ENCODE measurements around the gene SS18L1. TPM values are rescaled to one million over a fixed set of nuclear protein-coding genes. Genes with fewer than 3 reads are reported as not detected.

The SS18L1 gene
- polyA plus RNA-seq, 1 of the 3 experiments (the other 2 are of a cell fraction), result 10.7 TPM

DNA sequence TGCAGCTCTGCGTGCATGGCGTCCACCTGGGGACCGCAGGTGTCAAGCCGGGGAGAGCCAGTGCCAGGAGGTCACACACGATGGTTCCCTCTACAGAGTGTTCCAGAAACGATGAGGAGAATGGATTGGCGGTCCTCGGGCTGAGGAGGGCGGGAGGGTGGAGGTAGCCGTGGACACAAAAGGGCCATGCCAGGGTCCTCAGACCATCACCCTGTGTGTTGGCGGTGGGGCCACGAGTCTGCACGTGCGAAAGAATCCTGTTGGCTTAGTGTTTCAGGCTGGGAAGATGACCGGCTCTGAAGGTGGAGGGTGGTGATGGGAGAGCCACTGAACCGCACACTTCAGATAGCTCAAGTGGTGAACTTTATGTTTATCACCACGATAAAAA, 62.8 kb downstream of the SS18L1 start:
- H3K4me3 ChIP-seq (ENCODE audit: low read depth in 2 of 2, low read length in 1 of 2), result no peak overlapping the region
- no peaks in the 10 kb centered on the region for H3K9me2 ChIP-seq
- TF ChIP-seq EP300 (IDR thresholded peaks at IDR 0.05; ENCODE audit: borderline replicate concordance in 1 of 2, low read depth in 1 of 2, low read length in 1 of 2), result no peak
- TF ChIP-seq FOXJ3 (CRISPR knock-in tag; IDR thresholded peaks at IDR 0.05), result no peak
- no peak for TF ChIP-seq RAD21 (IDR thresholded peaks at IDR 0.05; ENCODE audit: low read length)
- TF ChIP-seq, protein P1, sequence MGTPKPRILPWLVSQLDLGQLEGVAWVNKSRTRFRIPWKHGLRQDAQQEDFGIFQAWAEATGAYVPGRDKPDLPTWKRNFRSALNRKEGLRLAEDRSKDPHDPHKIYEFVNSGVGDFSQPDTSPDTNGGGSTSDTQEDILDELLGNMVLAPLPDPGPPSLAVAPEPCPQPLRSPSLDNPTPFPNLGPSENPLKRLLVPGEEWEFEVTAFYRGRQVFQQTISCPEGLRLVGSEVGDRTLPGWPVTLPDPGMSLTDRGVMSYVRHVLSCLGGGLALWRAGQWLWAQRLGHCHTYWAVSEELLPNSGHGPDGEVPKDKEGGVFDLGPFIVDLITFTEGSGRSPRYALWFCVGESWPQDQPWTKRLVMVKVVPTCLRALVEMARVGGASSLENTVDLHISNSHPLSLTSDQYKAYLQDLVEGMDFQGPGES (IDR thresholded peaks at IDR 0.05; ENCODE audit: low read depth, low read length), result no peak
- no peak for TF ChIP-seq GABPA (IDR thresholded peaks at IDR 0.05; ENCODE audit: low read depth)
- TF ChIP-seq FOXM1 (IDR thresholded peaks at IDR 0.05; ENCODE audit: low read depth), result no peak
- no peak for TF ChIP-seq GATA2 (CRISPR knock-in tag; IDR thresholded peaks at IDR 0.05)
- no peak for TF ChIP-seq EZH2phosphoT487 (IDR thresholded peaks at IDR 0.05; ENCODE audit: borderline replicate concordance, low read depth)
- TF ChIP-seq MXI1 (IDR thresholded peaks at IDR 0.05; ENCODE audit: low read depth, low read length), result no peak
- TF ChIP-seq, protein P2, sequence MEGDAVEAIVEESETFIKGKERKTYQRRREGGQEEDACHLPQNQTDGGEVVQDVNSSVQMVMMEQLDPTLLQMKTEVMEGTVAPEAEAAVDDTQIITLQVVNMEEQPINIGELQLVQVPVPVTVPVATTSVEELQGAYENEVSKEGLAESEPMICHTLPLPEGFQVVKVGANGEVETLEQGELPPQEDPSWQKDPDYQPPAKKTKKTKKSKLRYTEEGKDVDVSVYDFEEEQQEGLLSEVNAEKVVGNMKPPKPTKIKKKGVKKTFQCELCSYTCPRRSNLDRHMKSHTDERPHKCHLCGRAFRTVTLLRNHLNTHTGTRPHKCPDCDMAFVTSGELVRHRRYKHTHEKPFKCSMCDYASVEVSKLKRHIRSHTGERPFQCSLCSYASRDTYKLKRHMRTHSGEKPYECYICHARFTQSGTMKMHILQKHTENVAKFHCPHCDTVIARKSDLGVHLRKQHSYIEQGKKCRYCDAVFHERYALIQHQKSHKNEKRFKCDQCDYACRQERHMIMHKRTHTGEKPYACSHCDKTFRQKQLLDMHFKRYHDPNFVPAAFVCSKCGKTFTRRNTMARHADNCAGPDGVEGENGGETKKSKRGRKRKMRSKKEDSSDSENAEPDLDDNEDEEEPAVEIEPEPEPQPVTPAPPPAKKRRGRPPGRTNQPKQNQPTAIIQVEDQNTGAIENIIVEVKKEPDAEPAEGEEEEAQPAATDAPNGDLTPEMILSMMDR (IDR thresholded peaks at IDR 0.05), result no peak
- TF ChIP-seq, protein P3, sequence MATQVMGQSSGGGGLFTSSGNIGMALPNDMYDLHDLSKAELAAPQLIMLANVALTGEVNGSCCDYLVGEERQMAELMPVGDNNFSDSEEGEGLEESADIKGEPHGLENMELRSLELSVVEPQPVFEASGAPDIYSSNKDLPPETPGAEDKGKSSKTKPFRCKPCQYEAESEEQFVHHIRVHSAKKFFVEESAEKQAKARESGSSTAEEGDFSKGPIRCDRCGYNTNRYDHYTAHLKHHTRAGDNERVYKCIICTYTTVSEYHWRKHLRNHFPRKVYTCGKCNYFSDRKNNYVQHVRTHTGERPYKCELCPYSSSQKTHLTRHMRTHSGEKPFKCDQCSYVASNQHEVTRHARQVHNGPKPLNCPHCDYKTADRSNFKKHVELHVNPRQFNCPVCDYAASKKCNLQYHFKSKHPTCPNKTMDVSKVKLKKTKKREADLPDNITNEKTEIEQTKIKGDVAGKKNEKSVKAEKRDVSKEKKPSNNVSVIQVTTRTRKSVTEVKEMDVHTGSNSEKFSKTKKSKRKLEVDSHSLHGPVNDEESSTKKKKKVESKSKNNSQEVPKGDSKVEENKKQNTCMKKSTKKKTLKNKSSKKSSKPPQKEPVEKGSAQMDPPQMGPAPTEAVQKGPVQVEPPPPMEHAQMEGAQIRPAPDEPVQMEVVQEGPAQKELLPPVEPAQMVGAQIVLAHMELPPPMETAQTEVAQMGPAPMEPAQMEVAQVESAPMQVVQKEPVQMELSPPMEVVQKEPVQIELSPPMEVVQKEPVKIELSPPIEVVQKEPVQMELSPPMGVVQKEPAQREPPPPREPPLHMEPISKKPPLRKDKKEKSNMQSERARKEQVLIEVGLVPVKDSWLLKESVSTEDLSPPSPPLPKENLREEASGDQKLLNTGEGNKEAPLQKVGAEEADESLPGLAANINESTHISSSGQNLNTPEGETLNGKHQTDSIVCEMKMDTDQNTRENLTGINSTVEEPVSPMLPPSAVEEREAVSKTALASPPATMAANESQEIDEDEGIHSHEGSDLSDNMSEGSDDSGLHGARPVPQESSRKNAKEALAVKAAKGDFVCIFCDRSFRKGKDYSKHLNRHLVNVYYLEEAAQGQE (IDR thresholded peaks at IDR 0.05; ENCODE audit: low read depth, low read length), result no peak
- TF ChIP-seq ELF1 (IDR thresholded peaks at IDR 0.05), result no peak
- H2AFZ ChIP-seq (ENCODE audit: low read depth), result no peak overlapping the region
- DNase-seq, result no peak
- no peaks in the 10 kb centered on the region for H3K79me2 ChIP-seq (ENCODE audit: insufficient read depth)
- H3K9me3 ChIP-seq, result no peaks in the 10 kb centered on the region
- ChIA-PET CTCF (interaction anchor here (0.7 kb wide), 1 partner anchor 585 kb away, joined by 3 read pairs; no protein-coding TSS in a partner anchor), POLR2A (no interaction called here)
- 87% methylated on average over 16 of the region's 17 CpGs for WGBS (ENCODE audit: low lambda C conversion rate)
- no peaks in the 10 kb centered on the region for H3K27me3 ChIP-seq (ENCODE audit: insufficient read depth)
- no peak overlapping the region for H3K9ac ChIP-seq
- H4K20me1 ChIP-seq (ENCODE audit: insufficient read depth), result no peaks in the 10 kb centered on the region
- H3K4me1 ChIP-seq (ENCODE audit: control insufficient read depth in 1 of 2, insufficient read depth in 2 of 2, low read depth in 1 of 2, low read length in 1 of 2), result peaks cover 0 to 7% of the 10 kb centered on the region in 2 experiments; a peak in 2 of 4 replicates
- H3K4me2 ChIP-seq, result no peak overlapping the region
- H3F3A ChIP-seq (replicated peaks; ENCODE audit: insufficient read depth), result no peaks in the 10 kb centered on the region
- H3K36me3 ChIP-seq (replicated peaks in 1 of 2; ENCODE audit: control insufficient read depth in 1 of 2, insufficient read depth in 2 of 2, low read length in 1 of 2), result peaks cover 0 to 11% of the 10 kb centered on the region in 2 experiments
- no peak overlapping the region for H3K27ac ChIP-seq (ENCODE audit: low read depth in 2 of 2, low read length in 1 of 2)

Data from SK-N-SH (cell line).